Activated CD4-positive, CD25-positive, alpha-beta regulatory T cell (primary cell): Measurements from ENCODE around the gene RADIL.

Experiments used
- DNase-seq, 4 experiments: peaks; one replicate each; lab custom pipeline; 2025; lab: John Stamatoyannopoulos, UW

Gene RADIL

DNA sequence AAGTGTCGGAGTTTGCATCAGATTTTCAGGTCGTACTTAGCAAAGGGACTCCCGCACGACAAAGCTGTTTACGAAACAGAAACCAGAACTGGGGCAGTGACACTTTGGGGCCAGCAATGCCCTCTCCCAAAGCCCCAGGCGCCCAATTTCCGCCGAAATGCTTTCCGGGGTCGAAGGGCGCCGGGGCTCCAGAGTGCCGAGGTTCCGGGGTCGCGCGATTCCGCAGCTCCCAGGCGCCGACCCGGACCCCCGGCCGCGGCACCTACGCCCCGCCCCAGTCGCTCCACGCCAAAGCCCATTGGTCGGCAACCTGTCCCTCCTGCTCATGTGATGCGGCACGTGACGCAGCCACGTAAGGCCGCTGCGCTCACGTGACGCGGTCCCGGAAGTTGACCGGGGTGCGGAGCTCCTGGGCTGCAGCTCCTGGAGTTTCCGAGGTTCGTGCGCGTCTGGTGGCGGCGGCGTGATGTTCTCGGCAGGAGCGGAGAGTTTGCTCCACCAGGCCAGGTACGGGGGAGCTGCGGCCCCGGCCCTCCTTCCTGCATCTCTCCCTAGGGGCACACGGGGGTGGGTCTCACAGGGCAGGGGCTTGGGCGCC is 108.2 kb downstream of the RADIL start, which contains the start of gene AP5Z1:
AP5Z1 (plus strand) TSS at position 374 of the 598 bp plus-strand sequence; CDS start at position 467, 93 bp downstream.
- DNase-seq: peak; percentile 85 to 93 (median 88)

DNA sequence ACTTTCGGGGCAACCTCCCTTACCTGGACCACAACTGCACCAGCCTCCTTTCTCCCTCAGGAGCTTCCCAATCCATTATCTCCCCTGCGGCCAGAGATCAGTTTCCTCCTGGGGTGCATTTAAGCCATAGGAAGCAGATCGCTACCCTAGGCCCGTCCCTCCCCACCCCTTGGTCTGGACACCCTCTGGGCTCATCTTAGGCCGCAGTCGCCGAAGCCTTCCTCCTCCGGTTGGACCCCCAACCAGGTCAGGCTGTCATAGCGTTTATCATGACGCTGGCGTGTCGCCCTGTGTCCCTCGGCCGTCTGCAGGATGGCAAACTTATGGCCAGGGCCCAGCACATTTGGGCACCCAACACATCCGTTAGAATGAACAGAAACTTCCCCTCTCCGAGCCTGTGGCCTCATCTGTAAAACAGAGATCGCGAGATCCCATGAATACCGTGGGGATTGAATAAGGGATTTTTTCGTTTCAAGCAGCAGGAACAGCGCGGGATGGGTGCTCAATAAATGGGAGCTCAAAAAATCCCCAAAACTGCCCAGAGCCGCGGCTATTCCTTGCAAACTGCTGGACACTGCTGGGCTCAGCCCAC is 108.8 kb downstream of the RADIL start:
- DNase-seq: no peak

- DNase-seq: no peak
Measured at GRCh38 chr7:4774007-4774406, 109.5 kb downstream of the RADIL start.

GRCh38 chr7:4772306-4772705 is 111.2 kb downstream of the RADIL start:
- DNase-seq: no peak

DNA sequence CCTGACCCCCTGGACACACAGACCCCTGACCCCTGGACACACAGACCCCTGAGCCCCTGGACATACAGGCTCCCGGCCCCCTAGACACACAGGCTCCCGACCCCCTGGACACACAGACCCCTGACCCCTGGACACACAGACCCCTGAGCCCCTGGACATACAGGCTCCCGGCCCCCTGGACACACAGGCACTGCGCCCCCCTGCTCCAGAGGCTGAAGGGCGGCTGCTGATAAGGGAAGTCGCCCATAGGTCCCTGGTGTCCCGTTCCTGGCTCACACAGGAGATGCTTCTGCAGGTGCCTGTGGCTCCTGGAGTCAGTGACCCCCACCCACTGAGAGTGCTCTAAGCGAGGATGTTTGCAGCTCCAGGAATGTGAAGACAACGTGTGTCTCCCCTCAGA is 111.8 kb downstream of the RADIL start:
- no peak for DNase-seq

- DNase-seq: no peak
Measured at GRCh38 chr7:4770886-4771285, 112.6 kb downstream of the RADIL start.

- DNase-seq: no peak
Measured at GRCh38 chr7:4769761-4770160, 113.8 kb downstream of the RADIL start.

DNA sequence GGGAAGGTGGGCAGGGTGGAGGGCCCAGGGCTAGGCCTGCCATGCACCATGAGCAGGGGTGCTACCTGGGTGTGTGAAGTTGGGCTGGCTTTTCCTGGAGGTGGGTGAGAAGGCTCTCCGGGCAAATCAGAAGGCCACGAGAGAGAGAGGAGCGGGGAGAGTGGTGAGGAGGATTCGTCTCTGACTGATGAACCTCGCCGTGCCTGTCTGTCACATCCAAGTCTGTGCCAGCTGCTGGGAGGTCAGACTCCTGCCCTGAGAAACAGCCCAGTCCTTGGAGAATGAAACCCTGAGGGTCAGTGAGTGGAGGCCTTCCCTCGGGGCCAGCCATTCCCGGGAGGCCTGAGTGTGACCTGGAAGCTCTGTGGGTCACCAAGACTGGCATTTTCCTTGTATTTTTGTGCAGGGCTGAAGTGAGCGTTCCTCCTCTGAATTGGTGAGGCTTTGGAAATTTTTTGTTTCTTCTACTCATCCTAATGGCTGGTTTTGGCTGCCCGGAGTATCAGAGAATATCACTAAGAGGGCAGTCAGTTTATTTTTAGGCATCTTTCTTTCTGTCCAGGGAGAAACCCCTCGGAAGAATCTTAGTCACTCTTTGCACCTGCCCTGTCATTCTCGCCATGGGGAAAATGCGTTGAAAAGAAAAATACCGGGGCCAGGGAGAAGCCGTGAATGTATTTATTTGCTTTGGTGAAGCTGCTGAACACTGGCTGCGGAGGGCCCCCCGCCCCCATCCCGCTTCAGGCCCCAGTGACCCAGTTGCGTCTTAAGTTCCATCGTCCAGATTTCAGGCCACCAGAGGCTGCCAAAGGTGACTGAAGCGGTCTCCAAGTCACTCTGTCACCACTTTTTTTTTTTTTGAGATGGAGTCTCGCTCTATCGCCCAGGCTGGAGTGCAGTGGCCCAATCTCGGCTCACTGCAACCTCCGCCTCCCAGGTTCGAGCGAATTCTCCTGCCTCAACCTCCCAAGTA is 114.6 kb downstream of the RADIL start:
- DNase-seq: no peak

- DNase-seq: no peak
Measured at GRCh38 chr7:4766666-4767519, 116.6 kb downstream of the RADIL start.

DNA sequence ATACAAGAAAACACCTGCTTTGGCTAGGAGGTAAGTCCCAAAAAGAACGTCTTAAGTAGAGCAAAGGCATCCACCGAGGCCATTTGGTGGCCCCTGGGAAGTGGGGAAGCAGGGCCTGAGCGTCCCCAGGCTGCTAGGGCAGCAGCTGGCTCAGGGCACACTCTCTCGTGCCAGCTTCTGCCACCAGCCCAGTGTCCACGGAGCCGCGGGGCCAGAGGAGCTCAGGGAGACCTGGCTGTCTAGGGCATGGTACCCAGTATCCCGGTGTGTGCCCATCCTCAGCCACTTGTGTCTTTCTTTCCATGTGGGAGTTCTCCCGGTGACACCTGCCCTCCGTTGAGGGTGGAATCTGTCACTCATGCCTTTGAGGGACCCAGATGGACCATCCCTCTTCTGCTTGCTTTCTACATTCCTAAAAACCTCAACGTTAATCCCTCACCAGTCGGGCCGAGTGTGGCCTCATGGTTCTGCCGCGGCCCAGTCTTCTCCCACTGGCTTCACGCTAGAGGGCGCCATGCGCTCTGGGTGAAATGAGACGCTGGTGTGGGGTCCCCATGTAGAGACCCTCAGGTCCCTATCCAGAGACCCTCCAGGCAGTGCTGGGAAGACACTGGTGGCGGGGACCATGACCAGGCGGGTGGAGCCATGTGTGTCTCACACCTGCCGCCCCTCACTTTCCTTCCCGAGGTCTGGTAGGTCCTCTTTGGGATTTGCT is 117.6 kb downstream of the RADIL start:
- DNase-seq: no peak

DNA sequence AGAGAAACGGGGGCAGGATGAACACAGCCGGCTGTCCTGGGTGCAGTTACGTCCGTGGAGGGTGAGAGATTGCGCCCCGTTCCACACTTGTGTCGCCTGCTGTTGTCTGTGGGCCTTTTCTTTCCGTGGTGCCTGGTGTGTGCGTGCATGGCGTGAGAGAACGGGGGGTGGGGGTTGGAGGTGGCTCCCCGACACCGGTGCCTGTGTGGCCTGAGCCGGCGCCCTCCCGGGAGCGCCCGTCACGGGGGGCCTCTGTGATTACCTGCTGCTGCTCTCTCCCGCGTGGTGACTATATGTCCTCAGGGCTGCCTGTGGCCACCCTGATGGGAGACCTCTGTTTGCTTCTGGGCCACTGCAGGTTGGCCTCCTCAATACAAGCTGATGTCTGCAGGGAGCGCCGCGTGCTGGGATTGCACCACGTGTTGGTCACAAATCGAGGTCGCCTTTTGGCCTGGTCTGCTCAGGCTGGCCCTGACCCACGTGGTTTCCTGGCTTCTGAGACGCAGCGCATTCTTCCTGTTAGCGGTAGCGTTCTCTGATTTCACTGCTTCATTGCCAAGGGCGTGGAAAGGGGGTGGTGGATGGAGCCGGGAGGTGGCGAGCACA is 119.0 kb downstream of the RADIL start:
- no peak for DNase-seq

DNA sequence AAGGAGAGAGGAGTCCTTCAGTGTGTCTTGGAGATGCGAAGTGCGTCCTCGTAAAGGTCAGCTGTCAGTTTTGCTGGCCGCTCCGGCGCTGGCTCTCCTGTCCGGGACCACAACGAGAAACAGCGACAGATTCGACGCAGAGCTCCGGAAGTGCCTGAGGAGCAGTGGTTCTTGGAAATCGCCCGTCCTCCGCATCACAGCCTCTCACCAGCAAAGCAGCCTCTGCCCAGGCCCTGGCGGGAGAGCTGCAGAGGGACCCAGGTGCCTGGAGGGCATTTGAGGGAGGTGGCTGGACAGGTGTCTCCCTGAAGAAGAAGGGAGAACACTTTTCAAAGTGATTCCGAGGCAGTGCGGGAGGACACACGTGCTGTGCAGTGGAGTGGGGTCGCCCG is 119.7 kb downstream of the RADIL start:
- DNase-seq: no peak

GRCh38 chr7:4763091-4763793 is 120.3 kb downstream of the RADIL start:
- no peak for DNase-seq

DNA sequence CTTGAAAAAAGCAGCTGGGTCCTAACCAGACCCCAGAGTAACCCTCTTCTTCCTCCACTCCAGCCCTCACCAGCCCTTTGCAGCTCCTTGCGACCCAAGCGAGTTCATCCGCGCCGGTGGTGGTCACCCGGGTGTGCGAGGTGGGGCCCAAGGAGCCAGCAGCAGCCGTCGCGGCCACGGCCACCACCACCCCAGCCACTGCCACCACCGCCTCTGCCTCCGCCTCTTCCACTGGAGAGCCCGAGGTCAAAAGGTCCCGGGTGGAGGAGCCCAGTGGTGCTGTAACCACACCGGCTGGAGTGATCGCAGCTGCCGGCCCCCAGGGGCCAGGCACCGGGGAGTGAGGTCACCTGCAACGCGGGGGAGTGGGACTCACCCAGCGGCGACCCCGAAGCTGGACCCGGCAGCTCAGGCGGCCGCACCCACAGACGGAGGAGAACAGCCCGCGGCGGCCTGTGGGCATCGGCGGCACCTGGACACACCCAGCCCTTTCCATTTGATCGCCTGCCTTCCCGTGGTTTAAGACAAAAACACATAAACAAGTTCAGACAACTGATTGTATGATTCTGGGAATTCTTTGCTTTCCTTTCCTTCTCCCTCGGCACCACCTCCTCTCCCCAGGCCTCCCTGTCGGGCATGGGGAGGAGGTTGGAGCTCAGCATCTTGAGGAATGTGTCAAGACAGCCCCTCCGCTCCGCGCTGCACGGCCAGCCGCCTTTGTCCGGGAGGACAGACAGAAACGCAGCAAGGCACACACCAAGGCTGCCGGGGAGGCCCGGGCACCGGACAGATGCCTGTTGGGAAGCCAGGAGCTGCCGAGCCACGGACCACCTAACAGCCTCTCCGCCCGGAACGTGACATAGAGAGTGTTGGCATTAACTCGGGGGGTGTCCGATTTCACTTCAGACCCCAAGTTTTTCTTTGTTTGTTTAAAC is 121.1 kb downstream of the RADIL start:
- DNase-seq: no peak

GRCh38 chr7:4760952-4761351 is 122.6 kb downstream of the RADIL start:
- no peak for DNase-seq

DNA sequence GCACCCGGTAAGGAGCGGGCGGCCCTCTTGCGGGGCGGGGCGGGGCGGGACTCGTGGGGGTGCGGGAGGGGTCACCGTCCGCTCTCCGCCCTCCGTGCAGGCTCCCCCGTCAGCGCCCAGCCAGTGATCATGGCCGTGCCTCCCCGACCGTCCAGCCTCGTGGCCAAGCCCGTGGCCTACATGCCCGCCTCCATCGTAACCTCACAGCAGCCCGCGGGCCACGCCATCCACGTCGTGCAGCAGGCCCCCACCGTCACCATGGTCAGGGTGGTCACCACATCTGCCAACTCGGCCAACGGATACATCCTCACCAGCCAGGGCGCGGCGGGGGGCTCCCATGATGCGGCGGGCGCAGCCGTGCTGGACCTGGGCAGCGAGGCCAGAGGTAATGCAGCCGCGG is 124.3 kb downstream of the RADIL start:
- no peak for DNase-seq

DNA sequence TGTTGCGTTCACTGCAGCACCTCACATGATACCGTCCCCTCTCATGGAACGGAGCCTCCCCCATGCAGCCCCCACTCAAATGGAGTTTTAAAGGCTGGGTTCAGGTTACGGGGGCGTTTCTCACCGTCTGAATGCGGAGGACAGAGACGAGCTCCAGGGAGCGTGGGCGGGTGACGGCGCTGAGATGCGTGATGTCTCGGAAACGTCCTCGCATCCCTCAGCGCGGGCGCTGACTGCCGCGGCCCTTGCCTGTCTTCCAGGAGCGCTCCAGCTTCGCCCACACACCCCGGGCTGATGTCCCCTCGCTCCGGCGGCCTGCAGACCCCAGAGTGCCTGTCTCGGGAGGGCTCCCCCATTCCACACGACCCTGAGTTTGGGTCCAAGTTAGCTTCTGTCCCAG is 124.7 kb downstream of the RADIL start:
- DNase-seq: no peak

GRCh38 chr7:4758111-4758510 is 125.4 kb downstream of the RADIL start:
- no peak for DNase-seq

DNA sequence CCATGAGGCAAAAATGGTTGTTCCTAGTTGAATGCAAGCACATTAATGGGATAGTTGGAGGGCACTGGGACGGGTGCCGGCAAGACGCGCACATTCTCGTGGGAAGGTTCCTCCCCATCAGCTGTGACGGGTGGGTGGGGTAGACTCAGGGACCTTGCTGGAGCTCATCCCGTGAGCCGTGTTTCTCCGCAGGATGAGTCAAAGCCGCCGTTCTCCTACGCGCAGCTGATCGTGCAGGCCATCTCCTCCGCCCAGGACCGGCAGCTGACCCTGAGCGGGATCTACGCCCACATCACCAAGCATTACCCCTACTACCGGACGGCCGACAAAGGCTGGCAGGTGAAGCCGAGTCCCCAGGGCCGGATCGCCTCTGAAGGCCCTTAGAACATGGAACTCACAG is 128.5 kb downstream of the RADIL start:
- DNase-seq: no peak
